ENCODE measurements around the gene ASGR1. TPM values are rescaled to one million over a fixed set of nuclear protein-coding genes. Genes with fewer than 3 reads are reported as not detected.
"Not testable (repeated sequence)": the region's sequence is repeated elsewhere in the genome, so short reads cannot be mapped to it uniquely, and the experiment has no call there.

Gene ASGR1
- total RNA-seq, 1 donor from 2014 or later, result 1.9 TPM

DNA sequence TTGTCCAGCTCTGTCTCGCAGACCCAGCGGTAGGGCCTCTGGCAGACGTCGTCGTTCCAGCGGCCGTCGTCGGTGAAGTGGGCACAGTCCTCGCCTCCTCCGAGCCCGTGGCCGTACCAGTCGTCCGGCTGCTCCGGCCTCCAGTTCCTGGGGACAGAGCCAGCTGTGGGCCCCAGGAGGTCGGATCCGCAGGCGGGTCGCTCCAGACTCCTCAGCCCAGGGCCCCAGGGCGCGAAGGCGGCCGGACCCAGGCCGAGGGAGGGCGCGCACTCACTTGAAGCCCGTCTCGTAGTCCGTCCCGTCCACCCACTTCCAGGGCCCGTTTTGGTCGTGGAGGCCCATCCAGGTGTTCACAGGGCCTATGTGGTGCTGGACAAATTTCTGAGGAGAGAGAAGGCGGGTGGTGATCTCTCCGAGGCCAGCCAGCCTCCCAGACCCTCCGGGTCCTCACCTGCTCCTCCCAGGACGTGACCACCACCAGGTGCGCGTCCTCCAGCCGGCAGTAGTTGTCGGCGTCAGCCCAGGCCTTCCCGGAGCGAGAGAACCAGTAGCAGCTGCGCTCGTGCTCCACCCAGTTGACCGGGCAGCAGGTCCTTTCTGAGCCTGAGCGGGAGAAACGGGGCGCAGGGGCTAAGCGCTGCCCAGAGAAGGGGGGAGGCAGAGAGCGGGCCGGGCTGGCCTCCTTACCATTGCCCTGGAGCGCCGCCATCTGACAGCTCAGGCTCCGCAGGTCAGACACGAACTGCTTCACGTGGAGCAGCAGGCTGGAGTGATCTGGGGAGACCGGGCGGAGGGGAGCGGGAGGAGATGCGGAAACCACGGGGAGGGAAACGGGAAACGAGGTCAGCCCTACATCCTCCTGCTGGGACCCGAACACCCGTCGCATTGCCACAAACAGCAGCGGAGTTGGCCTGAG lies 5.2 kb downstream of the ASGR1 start:
- H3K27me3 Mint-ChIP-seq (ENCODE audit: low read depth), result no peaks in the 10 kb centered on the region
- TF ChIP-seq, protein P1, sequence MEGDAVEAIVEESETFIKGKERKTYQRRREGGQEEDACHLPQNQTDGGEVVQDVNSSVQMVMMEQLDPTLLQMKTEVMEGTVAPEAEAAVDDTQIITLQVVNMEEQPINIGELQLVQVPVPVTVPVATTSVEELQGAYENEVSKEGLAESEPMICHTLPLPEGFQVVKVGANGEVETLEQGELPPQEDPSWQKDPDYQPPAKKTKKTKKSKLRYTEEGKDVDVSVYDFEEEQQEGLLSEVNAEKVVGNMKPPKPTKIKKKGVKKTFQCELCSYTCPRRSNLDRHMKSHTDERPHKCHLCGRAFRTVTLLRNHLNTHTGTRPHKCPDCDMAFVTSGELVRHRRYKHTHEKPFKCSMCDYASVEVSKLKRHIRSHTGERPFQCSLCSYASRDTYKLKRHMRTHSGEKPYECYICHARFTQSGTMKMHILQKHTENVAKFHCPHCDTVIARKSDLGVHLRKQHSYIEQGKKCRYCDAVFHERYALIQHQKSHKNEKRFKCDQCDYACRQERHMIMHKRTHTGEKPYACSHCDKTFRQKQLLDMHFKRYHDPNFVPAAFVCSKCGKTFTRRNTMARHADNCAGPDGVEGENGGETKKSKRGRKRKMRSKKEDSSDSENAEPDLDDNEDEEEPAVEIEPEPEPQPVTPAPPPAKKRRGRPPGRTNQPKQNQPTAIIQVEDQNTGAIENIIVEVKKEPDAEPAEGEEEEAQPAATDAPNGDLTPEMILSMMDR (IDR thresholded peaks at IDR 0.05), result no peak
- peaks cover 4% of the 10 kb centered on the region for H3K36me3 Mint-ChIP-seq (ENCODE audit: low read depth)
- DNase-seq (ENCODE audit: low spot score), result peak; percentile 92
- no peak overlapping the region for H3K27ac Mint-ChIP-seq (ENCODE audit: unreplicated experiment)
- peaks cover 4% of the 10 kb centered on the region for H3K4me1 Mint-ChIP-seq (ENCODE audit: low read depth)
- H3K4me3 Mint-ChIP-seq (ENCODE audit: unreplicated experiment), result no peak overlapping the region
- H3K9me3 Mint-ChIP-seq (ENCODE audit: low read depth), result peaks cover 9% of the 10 kb centered on the region

DNA sequence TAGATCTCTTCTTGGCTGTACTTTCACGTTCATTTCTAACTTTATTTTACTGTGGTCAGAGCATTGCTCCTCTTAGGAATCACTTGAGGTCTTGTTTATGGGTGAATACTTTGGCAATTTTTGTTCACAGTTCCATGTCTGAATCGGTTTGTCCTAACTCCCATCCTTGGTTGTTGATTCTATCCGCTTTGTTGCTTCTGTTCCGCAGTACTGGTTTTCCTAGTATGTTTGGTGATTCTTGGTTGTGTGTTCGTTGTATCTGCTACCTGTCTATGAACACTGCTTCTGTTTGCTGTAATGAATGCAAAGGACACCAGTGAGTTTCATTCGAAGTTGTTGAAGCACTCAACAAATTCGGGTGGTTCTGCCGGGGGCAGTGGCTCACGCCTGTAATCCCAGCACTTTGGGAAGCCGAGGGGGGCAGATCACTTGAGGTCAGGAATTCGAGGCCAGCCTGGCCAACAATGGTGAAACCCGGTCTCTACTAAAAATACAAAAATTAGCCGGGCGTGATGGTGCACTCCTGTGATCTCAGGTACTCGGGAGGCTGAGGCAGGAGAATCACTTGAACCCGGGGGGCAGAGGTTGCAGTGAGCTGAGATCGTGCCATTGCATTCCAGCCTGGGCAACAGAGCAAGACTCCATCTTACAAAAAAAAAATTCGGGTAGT lies 6.5 kb downstream of the ASGR1 start:
- H3K9me3 Mint-ChIP-seq (ENCODE audit: low read depth); H3K27ac Mint-ChIP-seq (ENCODE audit: unreplicated experiment); H3K4me3 Mint-ChIP-seq (ENCODE audit: unreplicated experiment); H3K36me3 Mint-ChIP-seq (ENCODE audit: low read depth); H3K27me3 Mint-ChIP-seq (ENCODE audit: low read depth); H3K4me1 Mint-ChIP-seq (ENCODE audit: low read depth): not testable (repeated sequence)
- peak; percentile 29 for DNase-seq (ENCODE audit: low spot score)

DNA sequence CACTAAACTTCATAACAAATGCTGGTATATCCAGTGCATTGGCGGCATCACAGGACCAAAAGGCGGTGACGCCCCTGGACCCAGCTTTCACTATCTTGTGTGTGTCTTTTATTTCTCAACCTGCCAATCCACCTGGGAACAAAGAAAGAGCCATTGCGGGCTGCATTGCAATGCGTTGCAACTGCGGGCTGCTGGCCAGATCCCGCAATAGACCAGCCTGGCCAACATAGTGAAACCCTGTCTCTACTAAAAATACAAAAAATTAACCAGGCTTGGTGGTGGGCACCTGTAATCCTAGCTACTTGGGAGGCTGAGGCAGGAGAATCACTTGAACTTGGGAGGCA lies 9.6 kb downstream of the ASGR1 start:
- H3K4me3 Mint-ChIP-seq (ENCODE audit: unreplicated experiment); H3K36me3 Mint-ChIP-seq (ENCODE audit: low read depth); H3K9me3 Mint-ChIP-seq (ENCODE audit: low read depth); H3K4me1 Mint-ChIP-seq (ENCODE audit: low read depth); H3K27me3 Mint-ChIP-seq (ENCODE audit: low read depth); DNase-seq (ENCODE audit: low spot score); H3K27ac Mint-ChIP-seq (ENCODE audit: unreplicated experiment): not testable (repeated sequence)

DNA sequence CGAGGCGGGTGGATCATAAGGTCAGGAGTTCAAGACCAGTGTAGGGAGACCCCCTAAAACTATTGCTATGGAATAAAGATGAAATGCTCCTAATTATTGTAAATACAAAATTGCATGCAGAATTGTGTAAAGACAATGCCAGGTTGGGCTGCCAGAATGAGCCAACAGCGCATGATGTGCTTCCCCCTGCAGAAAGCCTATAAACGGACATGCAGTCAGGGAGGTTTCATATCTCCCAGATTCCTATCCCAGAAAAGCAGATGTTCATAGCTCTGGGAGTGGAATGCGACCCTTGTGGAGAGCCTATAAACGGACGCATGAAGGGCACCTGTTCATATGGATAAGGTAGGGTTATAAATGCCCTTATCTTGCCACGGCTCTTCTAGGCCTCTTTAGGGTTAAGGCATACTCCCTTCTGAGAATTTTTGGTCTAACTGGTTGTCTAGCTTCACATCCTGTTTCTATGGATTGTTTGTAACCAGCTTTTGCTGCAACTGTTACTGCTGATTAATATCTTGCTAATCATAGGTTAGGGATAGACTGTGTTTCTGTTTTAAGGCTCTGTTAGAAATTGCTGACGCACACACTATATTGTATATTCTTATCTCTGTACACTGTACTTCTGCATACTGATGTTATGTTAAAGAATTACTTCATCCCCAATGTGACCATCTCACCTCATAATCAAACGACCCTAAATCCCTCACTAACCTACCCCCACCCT lies 10.2 kb downstream of the ASGR1 start:
- not testable (repeated sequence) for H3K27ac Mint-ChIP-seq (ENCODE audit: unreplicated experiment); H3K4me3 Mint-ChIP-seq (ENCODE audit: unreplicated experiment); DNase-seq (ENCODE audit: low spot score); H3K27me3 Mint-ChIP-seq (ENCODE audit: low read depth); H3K36me3 Mint-ChIP-seq (ENCODE audit: low read depth); H3K4me1 Mint-ChIP-seq (ENCODE audit: low read depth); H3K9me3 Mint-ChIP-seq (ENCODE audit: low read depth)

DNA sequence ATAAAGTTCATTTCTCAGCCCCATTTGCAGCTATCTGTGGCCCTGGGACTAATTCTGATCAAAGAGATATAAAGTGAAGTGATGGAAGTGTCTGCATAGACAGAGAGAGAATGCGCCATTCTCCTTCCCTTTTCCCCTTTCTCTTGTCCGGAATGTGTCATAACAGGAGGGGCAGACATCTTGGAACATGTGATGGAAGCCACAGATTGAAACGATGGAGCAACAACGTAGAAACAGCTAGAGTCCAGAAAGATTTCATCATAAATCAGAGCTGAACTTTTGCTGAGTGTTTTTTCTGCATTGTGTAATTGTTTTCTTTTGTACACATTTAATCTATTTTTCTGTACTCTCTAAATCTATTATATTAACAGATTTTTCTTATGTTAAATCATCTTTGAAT lies 11.3 kb downstream of the ASGR1 start:
- H3K27ac Mint-ChIP-seq (ENCODE audit: unreplicated experiment), result peak overlapping the region; percentile 54

DNA sequence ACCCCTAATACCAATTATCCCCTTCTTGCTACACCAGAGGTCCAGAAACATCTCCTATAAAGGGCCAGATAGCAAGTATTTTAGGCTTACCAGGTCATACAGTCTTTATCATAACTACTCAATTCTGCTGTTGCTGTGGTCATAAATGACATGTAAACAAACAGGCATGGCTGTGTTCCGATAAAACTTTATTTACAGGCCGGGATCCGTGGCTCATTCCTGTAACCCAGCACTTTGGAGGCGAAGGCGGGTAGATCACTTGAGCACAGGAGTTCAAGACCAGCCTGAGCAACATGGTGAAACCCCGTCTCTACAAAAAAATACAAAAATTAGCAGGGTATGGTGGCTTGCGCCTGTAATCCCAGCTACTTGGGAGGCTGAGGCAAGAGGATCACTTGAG lies 12.3 kb downstream of the ASGR1 start:
- no peak for DNase-seq (ENCODE audit: low spot score)
- peaks cover 4% of the 10 kb centered on the region for H3K4me1 Mint-ChIP-seq (ENCODE audit: low read depth)
- peaks cover 9% of the 10 kb centered on the region for H3K9me3 Mint-ChIP-seq (ENCODE audit: low read depth)
- TF ChIP-seq, protein P1 (IDR thresholded peaks at IDR 0.05), result no peak
- peaks cover 4% of the 10 kb centered on the region for H3K36me3 Mint-ChIP-seq (ENCODE audit: low read depth)
- H3K4me3 Mint-ChIP-seq (ENCODE audit: unreplicated experiment), result no peak overlapping the region
- peaks cover 2% of the 10 kb centered on the region for H3K27me3 Mint-ChIP-seq (ENCODE audit: low read depth)
- no peak overlapping the region for H3K27ac Mint-ChIP-seq (ENCODE audit: unreplicated experiment)

More for the DNA sequence above, 11.3 kb downstream of the ASGR1 start:
- TF ChIP-seq, protein P1 (IDR thresholded peaks at IDR 0.05), result no peak
- no peak for DNase-seq (ENCODE audit: low spot score)
- peaks cover 4% of the 10 kb centered on the region for H3K36me3 Mint-ChIP-seq (ENCODE audit: low read depth)
- H3K9me3 Mint-ChIP-seq (ENCODE audit: low read depth), result peaks cover 9% of the 10 kb centered on the region
- H3K27me3 Mint-ChIP-seq (ENCODE audit: low read depth), result peaks cover 2% of the 10 kb centered on the region
- peaks cover 4% of the 10 kb centered on the region for H3K4me1 Mint-ChIP-seq (ENCODE audit: low read depth)
- H3K4me3 Mint-ChIP-seq (ENCODE audit: unreplicated experiment), result no peak overlapping the region

DNA sequence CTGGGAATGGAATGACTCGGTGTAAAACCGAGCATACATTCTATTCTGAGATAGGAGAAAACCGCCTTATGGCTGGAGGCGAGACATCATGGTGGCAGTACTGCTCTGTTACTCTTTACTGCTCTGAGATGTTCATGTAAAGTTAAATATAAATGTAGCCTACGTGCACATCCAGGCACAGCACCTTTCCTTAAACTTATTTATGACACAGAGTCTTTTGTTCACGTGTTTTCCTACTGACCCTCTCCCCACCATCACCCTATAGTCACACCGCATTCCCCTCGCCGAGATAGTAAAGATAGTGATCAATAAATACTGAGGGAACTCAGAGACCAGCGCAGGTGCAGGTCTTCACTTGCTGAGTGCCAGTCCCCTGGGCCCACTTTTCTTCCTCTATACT lies 19.6 kb downstream of the ASGR1 start:
- H3K4me1 Mint-ChIP-seq (ENCODE audit: low read depth); H3K36me3 Mint-ChIP-seq (ENCODE audit: low read depth); H3K9me3 Mint-ChIP-seq (ENCODE audit: low read depth); H3K4me3 Mint-ChIP-seq (ENCODE audit: unreplicated experiment); H3K27ac Mint-ChIP-seq (ENCODE audit: unreplicated experiment); DNase-seq (ENCODE audit: low spot score): not testable (repeated sequence)
- H3K27me3 Mint-ChIP-seq (ENCODE audit: low read depth), result peaks cover 26% of the 10 kb centered on the region

DNA sequence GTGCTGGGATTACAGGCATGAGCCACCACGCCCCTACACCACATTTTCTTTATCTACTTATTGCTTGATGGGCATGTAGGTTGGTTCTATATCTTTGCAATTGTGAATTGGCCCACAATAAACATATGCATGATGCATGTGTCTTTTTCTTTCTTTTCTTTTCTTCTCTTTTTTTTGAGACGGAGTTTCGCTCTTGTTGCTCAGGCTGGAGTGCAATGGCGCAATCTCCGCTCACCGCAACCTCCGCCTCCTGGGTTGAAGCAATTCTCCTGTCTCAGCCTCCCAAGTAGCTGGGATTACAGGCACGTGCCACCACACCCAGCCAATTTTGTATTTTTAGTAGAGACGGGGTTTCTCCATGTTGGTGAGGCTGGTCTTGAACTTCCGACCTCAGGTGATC lies 20.7 kb downstream of the ASGR1 start:
- not testable (repeated sequence) for H3K9me3 Mint-ChIP-seq (ENCODE audit: low read depth); H3K36me3 Mint-ChIP-seq (ENCODE audit: low read depth); DNase-seq (ENCODE audit: low spot score); H3K27ac Mint-ChIP-seq (ENCODE audit: unreplicated experiment); H3K4me1 Mint-ChIP-seq (ENCODE audit: low read depth); H3K4me3 Mint-ChIP-seq (ENCODE audit: unreplicated experiment)
- peaks cover 32% of the 10 kb centered on the region for H3K27me3 Mint-ChIP-seq (ENCODE audit: low read depth)
